ENCODE data around the gene HTR3C.
"Not testable (repeated sequence)": the region's sequence is repeated elsewhere in the genome, so short reads cannot be mapped to it uniquely, and the experiment has no call there.

Gene HTR3C

DNA sequence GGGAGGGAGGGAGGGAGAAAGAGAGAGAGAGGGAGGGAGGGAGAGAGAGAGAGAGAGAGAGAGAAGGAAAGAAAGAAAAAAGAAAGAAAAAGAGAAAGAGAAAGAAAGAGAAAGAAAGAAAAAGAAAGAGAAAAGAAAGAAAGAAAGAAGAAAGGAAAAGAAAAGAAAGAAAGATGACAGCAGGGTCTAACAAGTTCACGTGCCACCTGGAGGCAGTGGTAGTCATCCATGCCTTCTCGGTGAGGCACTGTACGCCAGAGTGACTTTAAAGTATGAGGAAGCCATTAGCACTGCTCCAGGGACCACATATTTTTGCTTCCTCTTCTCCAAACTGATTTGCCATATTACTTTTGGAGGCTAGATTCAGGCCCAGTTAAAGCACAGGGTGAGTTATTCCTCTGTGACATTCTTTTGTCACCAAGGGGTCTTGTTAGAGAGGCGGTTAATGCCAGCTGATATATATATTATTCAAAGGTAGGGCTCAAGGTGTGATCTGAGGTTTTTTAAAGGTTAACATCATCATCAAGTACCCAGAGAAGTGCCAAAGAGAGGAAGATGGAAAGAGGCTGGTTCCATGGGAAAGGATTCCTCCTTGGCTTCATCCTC is 21.6 kb upstream of the HTR3C start, which contains the start of gene HTR3D:
Gene HTR3D (plus strand): TSS at position 556 of the 606 bp plus-strand sequence. CDS start 0 bp downstream, at position 556.
- no peak for DNase-seq

- no peak for DNase-seq
Observed at GRCh38 chr3:184037816-184038215, 15.0 kb upstream of the HTR3C start.

GRCh38 chr3:184038307-184038706 is 14.5 kb upstream of the HTR3C start:
- DNase-seq, result not testable (repeated sequence)

GRCh38 chr3:184039414-184039813 is 13.4 kb upstream of the HTR3C start:
- DNase-seq, result no peak

- DNase-seq, result no peak
Observed at GRCh38 chr3:184040010-184040409, 12.8 kb upstream of the HTR3C start.

DNA sequence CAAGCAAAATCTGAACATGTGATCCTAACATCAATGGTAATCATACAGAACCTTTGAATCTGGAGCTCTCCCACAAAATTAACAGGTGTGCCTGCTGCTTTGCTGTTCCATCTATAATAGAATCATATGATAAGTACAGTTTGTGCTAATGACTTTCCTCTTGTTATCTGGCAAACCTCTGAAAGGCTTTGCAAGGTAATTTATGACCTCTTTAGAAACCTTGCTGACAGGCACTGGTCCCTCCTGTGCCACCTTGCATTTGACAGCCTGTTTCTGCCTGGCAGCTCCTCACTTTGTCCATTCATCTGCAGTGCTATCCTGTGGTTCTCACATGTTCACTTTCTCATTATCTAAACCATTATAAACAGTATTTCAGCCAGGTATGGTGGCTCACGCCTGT is 10.2 kb upstream of the HTR3C start:
- no peak for DNase-seq

GRCh38 chr3:184045995-184046394 is 6.9 kb upstream of the HTR3C start:
- no peak for DNase-seq

DNA sequence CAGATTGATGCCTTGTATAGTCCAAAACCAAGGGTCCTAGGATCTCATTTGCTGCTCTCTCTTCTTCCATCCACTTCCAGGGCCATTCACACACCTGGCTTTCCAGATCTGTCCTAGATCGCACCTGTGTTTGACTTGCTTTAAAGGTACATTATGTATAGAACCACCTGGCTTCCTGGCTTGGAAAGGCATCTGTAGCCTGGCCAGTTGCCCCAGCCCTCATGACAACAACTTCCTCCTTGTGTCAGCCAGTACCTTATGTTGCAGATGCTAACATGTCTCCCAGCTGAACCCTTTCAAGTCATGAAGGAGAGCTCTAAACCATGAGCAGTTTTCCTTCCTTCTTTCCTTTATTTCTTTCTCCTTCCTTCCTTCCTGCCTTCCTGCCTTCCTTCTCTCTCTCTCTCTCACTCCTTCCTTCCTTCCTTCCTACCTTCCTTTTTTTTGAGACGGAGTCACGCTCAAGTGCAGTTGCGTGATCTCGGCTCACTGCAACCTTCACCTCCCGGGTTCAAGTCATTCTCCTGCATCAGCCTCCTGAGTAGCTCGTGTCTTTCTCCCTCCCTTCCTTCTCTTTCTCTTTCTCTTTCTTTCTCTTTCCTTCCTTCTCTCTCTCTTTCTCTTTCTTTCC is 2.5 kb upstream of the HTR3C start:
- DNase-seq, result no peak

- DNase-seq, result no peak
Observed at GRCh38 chr3:184058029-184058428, 5.2 kb downstream of the HTR3C start.

DNA sequence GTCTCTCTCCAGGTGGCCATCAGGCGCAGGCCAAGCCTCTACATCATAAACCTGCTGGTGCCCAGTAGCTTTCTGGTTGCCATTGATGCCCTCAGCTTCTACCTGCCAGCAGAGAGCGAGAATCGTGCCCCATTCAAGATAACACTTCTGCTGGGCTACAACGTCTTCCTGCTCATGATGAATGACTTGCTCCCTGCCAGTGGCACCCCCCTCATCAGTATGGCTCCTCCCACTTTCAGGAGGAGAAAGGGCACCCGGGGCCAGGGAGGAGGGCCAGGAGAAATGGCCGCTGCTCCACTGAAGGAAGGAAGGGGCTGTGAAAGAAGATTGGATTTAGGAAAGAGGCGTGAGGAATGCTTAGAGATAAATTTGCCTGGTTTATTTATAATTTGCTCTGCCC is 6.6 kb downstream of the HTR3C start:
- no peak for DNase-seq

GRCh38 chr3:184062637-184063036 is 9.8 kb downstream of the HTR3C start:
- DNase-seq, result no peak

GRCh38 chr3:184066211-184066610 is 13.4 kb downstream of the HTR3C start:
- DNase-seq, result no peak

DNA sequence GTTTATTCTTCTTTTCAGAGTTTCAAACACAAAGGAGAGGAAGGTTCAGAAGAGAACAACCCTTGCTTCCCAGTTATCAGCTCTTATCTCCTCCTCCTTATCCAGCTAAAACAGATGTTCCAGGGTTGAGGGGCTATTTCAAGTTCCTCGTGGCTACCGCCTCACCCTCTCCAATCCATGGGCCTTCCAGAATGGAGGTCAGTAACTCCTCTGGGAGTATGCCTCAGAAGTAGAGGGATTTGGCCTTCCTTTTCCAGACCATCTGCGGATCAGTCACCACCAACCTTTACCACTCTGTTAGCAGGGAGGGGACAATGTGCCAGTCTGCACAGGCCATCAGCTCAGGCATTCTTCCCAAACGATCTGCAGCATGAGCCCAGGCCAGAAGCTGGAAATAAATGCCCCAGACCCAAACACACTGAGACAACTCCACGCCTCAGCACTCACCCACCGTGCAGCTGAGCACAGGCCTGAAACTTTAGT is 14.8 kb downstream of the HTR3C start:
- DNase-seq, result no peak

- DNase-seq, result no peak
Observed at GRCh38 chr3:184068344-184068743, 15.5 kb downstream of the HTR3C start.

- not testable (repeated sequence) for DNase-seq
Observed at GRCh38 chr3:184071142-184071541, 18.3 kb downstream of the HTR3C start.

DNA sequence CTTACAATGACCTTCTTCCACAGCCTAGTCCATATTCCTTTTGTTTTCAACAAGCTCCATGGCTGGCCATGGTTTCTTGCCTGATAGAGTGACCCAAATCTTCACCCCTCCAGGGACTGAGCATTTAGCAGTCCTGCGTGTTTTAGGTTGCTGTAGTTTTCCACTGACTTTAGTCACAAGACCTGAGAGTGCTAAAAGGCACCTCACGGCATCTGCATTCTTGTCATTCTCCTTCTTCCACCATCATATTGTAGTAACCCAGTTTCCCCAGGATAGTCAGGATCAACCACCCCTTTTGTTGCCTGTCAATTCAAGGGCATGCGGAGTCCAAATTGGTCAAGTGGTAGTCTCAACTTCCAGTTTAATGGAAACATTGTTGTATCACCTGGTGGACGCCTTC is 20.8 kb downstream of the HTR3C start:
- no peak for DNase-seq

GRCh38 chr3:184075901-184076300 is 23.1 kb downstream of the HTR3C start:
- no peak for DNase-seq

DNA sequence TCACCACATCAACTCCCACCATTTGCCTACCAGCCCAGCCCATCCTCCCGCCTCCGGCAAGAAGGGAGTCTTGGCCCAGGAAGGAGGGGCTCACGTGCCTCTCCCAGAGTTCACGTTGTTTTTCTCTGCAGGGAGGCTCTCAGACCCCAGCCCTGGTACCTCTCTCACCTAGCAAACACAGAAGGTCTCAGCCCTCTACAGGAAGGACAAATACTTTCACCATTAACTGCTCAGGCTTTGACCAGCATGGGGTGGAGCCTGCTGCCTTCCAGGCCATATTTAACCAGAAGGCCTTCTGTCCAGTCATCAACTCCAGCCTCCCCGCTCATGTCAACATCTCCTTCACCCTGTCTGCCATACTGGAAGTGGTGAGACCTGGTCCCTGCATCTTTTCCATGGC is 25.0 kb downstream of the HTR3C start:
- no peak for DNase-seq

- no peak for DNase-seq
Observed at GRCh38 chr3:184078851-184079250, 26.0 kb downstream of the HTR3C start.

DNA sequence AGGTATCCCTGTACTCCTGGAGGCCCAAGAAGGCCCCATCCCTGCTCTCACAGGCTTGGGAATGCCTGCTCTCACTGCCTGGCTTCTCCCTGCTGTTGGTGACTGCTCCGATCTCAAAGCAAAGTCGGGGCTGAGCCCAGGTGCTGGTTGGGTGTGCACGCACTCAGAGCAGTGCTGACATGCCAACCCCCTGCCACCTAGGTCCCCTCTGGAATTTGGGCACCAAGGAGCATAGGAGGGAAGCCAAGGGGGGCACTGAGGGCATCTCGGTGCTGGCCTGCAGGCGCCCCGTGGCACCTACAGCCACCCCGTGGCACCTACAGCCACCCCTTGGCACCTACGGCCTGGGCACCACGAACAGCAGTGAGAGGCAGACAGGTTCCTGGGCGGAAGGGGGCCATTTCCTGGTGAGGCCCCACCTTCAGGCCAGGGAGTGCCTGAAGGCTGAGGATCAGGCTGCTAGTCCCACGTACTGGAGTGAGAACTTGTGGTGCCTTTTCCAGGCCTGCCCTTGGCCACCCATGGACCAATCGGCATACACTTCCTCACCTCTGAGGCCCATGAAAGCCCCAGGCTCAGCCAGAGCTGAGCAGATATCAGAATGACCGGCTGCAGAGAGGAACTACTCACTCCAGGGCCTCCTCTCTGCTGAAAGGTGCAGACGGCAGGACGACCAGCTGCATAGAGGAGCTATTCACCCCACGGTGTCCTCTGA is 28.4 kb downstream of the HTR3C start:
- DNase-seq, result no peak

DNA sequence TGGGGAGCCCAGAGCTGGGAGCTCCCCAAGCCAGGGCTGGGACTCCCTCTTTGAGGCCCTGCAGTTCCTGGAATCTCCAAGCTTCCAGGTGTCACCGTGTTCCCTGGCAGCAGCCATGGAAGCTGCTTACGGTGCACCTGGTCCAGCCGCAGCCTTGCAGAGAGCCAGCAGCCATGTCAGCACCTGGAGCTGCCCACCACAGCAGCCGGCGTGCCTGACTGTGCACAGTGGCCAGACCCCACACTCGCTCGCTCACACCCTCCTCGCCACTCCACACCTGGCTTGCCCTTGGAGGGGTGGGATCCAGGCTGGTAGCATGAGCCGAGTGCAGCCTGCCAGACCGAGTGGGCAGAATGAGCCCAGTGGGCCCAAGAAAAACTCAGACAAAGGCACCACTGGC is 29.2 kb downstream of the HTR3C start:
- no peak for DNase-seq

GRCh38 chr3:184082465-184082864 is 29.6 kb downstream of the HTR3C start:
- no peak for DNase-seq

- no peak for DNase-seq
Observed at GRCh38 chr3:184085389-184085852, 32.6 kb downstream of the HTR3C start.

GRCh38 chr3:184092199-184092598 is 39.4 kb downstream of the HTR3C start:
- DNase-seq, result no peak
